Measurements from ENCODE around the gene ZNF606.

GRCh38 chr19:58020129-58020528, 17.5 kb upstream of the ZNF606 start:
- TF ChIP-seq EZH2 (IDR thresholded peaks at IDR 0.05; ENCODE audit: borderline replicate concordance) (no peak), CTCF (IDR thresholded peaks at IDR 0.05; ENCODE audit: poor library complexity) (no peak), EZH2phosphoT487 (IDR thresholded peaks at IDR 0.05; ENCODE audit: low read depth, severe bottlenecking, unreplicated experiment) (no peak)

Measured in hepatocyte (in vitro differentiated cells).